ENCODE data around the gene IFIH1.

IFIH1 gene

GRCh38 chr2:162244541-162245031 lies 73.9 kb downstream of the IFIH1 start:
- TF ChIP-seq EZH2phosphoT487 (IDR thresholded peaks at IDR 0.05; ENCODE audit: borderline replicate concordance): no peak
- TF ChIP-seq CTCF (conservative IDR thresholded peaks at IDR 0.05; ENCODE audit: low read length): no peak
- H3K36me3 ChIP-seq (ENCODE audit: insufficient read depth, low read length): no peaks in the 10 kb centered on the region
- H3K9me3 ChIP-seq (ENCODE audit: insufficient read depth, low read depth, low read length): no peaks in the 10 kb centered on the region
- H3K4me3 ChIP-seq (ENCODE audit: low read length, poor library complexity, severe bottlenecking): no peak overlapping the region
- no peaks in the 10 kb centered on the region for H3K9me2 ChIP-seq (replicated peaks; ENCODE audit: low read depth, low read length)
- H3K27me3 ChIP-seq (ENCODE audit: insufficient read depth, low read length, poor library complexity, severe bottlenecking): no peaks in the 10 kb centered on the region
- H3F3A ChIP-seq (ENCODE audit: low read depth): no peaks in the 10 kb centered on the region
- no peak overlapping the region for H3K9ac ChIP-seq (ENCODE audit: low read depth, low read length, poor library complexity, severe bottlenecking)
- no peaks in the 10 kb centered on the region for H4K20me1 ChIP-seq (ENCODE audit: insufficient read depth, low read length, poor library complexity, severe bottlenecking)
- no peaks in the 10 kb centered on the region for H3K79me2 ChIP-seq (ENCODE audit: insufficient read depth, low read length)
- no peaks in the 10 kb centered on the region for H3K4me1 ChIP-seq (ENCODE audit: insufficient read depth, low read length, poor library complexity, severe bottlenecking)
- H3K4me2 ChIP-seq (ENCODE audit: low read depth, low read length, poor library complexity, severe bottlenecking): no peak overlapping the region
- H2AFZ ChIP-seq (ENCODE audit: low read length): no peak overlapping the region

GRCh38 chr2:162243715-162244114 lies 74.8 kb downstream of the IFIH1 start:
- Histone ChIP-seq H3K4me3 (ENCODE audit: low read length, poor library complexity, severe bottlenecking) (no peak overlapping the region), H4K20me1 (ENCODE audit: insufficient read depth, low read length, poor library complexity, severe bottlenecking) (no peaks in the 10 kb centered on the region), H3K9me2 (replicated peaks; ENCODE audit: low read depth, low read length) (no peaks in the 10 kb centered on the region), H3K4me2 (ENCODE audit: low read depth, low read length, poor library complexity, severe bottlenecking) (no peak overlapping the region), H3K9me3 (ENCODE audit: insufficient read depth, low read depth, low read length) (no peaks in the 10 kb centered on the region), H2AFZ (ENCODE audit: low read length) (no peak overlapping the region), H3K4me1 (ENCODE audit: insufficient read depth, low read length, poor library complexity, severe bottlenecking) (no peaks in the 10 kb centered on the region), H3K36me3 (ENCODE audit: insufficient read depth, low read length) (no peaks in the 10 kb centered on the region), H3K79me2 (ENCODE audit: insufficient read depth, low read length) (no peaks in the 10 kb centered on the region), H3F3A (ENCODE audit: low read depth) (no peaks in the 10 kb centered on the region), H3K27me3 (ENCODE audit: insufficient read depth, low read length, poor library complexity, severe bottlenecking) (no peaks in the 10 kb centered on the region), H3K9ac (ENCODE audit: low read depth, low read length, poor library complexity, severe bottlenecking) (no peak overlapping the region)
- no peak for TF ChIP-seq EZH2phosphoT487 (IDR thresholded peaks at IDR 0.05; ENCODE audit: borderline replicate concordance)
- TF ChIP-seq CTCF (conservative IDR thresholded peaks at IDR 0.05; ENCODE audit: low read length): no peak

- no peak within 1 kb of the TSS for H2AFZ ChIP-seq (ENCODE audit: low read length)
- H3K9ac ChIP-seq (ENCODE audit: low read depth, low read length, poor library complexity, severe bottlenecking): no peak within 1 kb of the TSS
- no peaks in the 10 kb centered on the region for H3K4me1 ChIP-seq (ENCODE audit: insufficient read depth, low read length, poor library complexity, severe bottlenecking)
- no peaks in the 10 kb centered on the region for H3K79me2 ChIP-seq (ENCODE audit: insufficient read depth, low read length)
- no peak within 1 kb of the TSS for H3K4me2 ChIP-seq (ENCODE audit: low read depth, low read length, poor library complexity, severe bottlenecking)
- H4K20me1 ChIP-seq (ENCODE audit: insufficient read depth, low read length, poor library complexity, severe bottlenecking): no peaks in the 10 kb centered on the region
- H3K4me3 ChIP-seq (ENCODE audit: low read length, poor library complexity, severe bottlenecking): no peak within 1 kb of the TSS
- TF ChIP-seq CTCF (conservative IDR thresholded peaks at IDR 0.05; ENCODE audit: low read length): no peak
- TF ChIP-seq EZH2phosphoT487 (IDR thresholded peaks at IDR 0.05; ENCODE audit: borderline replicate concordance): no peak
- H3F3A ChIP-seq (ENCODE audit: low read depth): no peaks in the 10 kb centered on the region
- H3K9me3 ChIP-seq (ENCODE audit: insufficient read depth, low read depth, low read length): no peaks in the 10 kb centered on the region
- H3K9me2 ChIP-seq (replicated peaks; ENCODE audit: low read depth, low read length): no peaks in the 10 kb centered on the region
- no peaks in the 10 kb centered on the region for H3K36me3 ChIP-seq (ENCODE audit: insufficient read depth, low read length)
- H3K27me3 ChIP-seq (ENCODE audit: insufficient read depth, low read length, poor library complexity, severe bottlenecking): no peaks in the 10 kb centered on the region
Measured at GRCh38 chr2:162243294-162243693, 75.2 kb downstream of the IFIH1 start, which contains the start of gene FAP. TSS of gene FAP (minus strand) at chr2:162243445. CDS start at chr2:162243327, 118 bp downstream.
